ENCODE results near the gene GAREM1.

DNA sequence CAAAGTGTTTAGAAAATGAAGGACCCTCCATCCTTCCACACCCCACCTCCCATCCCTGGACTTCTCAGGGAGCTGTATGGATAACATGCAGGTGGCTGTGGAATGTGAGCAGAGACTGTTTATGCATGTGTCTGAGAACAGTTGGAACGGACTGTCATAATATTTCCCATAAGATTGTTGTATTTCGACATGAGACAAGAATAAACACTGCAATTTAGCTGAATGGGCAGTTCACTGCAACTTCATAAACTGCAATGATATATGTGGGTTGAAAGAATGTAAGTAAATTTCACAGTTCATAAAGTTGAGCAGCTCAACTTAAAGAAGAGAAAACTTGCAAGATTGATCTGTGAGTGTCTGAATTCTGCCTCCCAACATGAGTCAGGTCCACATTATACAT lies 206.3 kb downstream of the GAREM1 start:
- TF ChIP-seq, protein P1, sequence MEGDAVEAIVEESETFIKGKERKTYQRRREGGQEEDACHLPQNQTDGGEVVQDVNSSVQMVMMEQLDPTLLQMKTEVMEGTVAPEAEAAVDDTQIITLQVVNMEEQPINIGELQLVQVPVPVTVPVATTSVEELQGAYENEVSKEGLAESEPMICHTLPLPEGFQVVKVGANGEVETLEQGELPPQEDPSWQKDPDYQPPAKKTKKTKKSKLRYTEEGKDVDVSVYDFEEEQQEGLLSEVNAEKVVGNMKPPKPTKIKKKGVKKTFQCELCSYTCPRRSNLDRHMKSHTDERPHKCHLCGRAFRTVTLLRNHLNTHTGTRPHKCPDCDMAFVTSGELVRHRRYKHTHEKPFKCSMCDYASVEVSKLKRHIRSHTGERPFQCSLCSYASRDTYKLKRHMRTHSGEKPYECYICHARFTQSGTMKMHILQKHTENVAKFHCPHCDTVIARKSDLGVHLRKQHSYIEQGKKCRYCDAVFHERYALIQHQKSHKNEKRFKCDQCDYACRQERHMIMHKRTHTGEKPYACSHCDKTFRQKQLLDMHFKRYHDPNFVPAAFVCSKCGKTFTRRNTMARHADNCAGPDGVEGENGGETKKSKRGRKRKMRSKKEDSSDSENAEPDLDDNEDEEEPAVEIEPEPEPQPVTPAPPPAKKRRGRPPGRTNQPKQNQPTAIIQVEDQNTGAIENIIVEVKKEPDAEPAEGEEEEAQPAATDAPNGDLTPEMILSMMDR (IDR thresholded peaks at IDR 0.05), result no peak
- no peak for TF ChIP-seq POLR2A (IDR thresholded peaks at IDR 0.05)

Data from Peyer's patch (tissue), 4 donors.